NT2/D1 (cell line): ENCODE results near the gene IDS.
"Not testable (repeated sequence)": the region's sequence is repeated elsewhere in the genome, so short reads cannot be mapped to it uniquely, and the experiment has no call there.

ENCODE experiments used
- YY1 ChIP-seq: IDR thresholded peaks from 2 replicates; pipeline ENCODE4 v1.6.1; 2011; ENCODE audit not compliant: insufficient read length, insufficient read depth
- ZNF274 ChIP-seq: IDR thresholded peaks from 2 replicates; pipeline ENCODE4 v1.6.1; 2011; ENCODE audit warnings: mild to moderate bottlenecking, low read depth, low read length

- TF ChIP-seq YY1, ZNF274: not testable (repeated sequence)
Observed at GRCh38 chrX:149546962-149547361, 41.9 kb upstream of the IDS start.
